Spleen (tissue), 11 donors: ENCODE results near the gene MTIF2. TPM values are rescaled to one million over a fixed set of nuclear protein-coding genes. Genes with fewer than 3 reads are reported as not detected.
"Not testable (repeated sequence)": the region's sequence is repeated elsewhere in the genome, so short reads cannot be mapped to it uniquely, and the experiment has no call there.

ENCODE experiments used
- DNase-seq: peaks from one replicate; pipeline ENCODE4 v3.0.0-alpha.2; 2020
- H3K27ac ChIP-seq, 8 donors: fragments of 200-600 bp; sonication (generic) in 7 of 8; 1 replicate in 4 of 8; 2 replicates in 4 of 8; pipeline versions ENCODE4 v1.5.0 to v1.8.0; 2016 to 2021; ENCODE audit warnings: inconsistent platforms in 4 of 8, mild to moderate bottlenecking in 4 of 8, moderate library complexity in 1 of 8
- H3K27me3 ChIP-seq, 7 donors: fragments of 200-600 bp; sonication (generic) in 6 of 7; replicated peaks in 1 of 7; 1 replicate in 4 of 7; 2 replicates in 3 of 7; pipeline versions ENCODE4 v1.5.0 to v1.8.0; 2016 to 2021; ENCODE audit warnings: inconsistent platforms in 3 of 7, mild to moderate bottlenecking in 1 of 7
- H3K36me3 ChIP-seq, 6 donors: fragments of 200-600 bp; sonication (generic) in 5 of 6; 1 replicate in 4 of 6; 2 replicates in 2 of 6; pipeline versions ENCODE4 v1.5.0 to v1.8.0; 2016 to 2021; ENCODE audit warnings: inconsistent platforms in 2 of 6
- H3K4me1 ChIP-seq, 6 donors: fragments of 200-600 bp; sonication (generic) in 5 of 6; 1 replicate in 3 of 6; 2 replicates in 3 of 6; pipeline versions ENCODE4 v1.5.0 to v1.8.0; 2016 to 2021; ENCODE audit warnings: inconsistent platforms in 3 of 6
- H3K4me3 ChIP-seq, 8 donors: fragments of 200-600 bp; sonication (generic) in 7 of 8; 1 replicate in 4 of 8; 2 replicates in 4 of 8; pipeline versions ENCODE4 v1.5.0 to v1.8.0; 2016 to 2021; ENCODE audit warnings: inconsistent platforms in 4 of 8, mild to moderate bottlenecking in 4 of 8, moderate library complexity in 2 of 8
- H3K9me3 ChIP-seq, 8 donors: fragments of 200-600 bp; sonication (generic) in 7 of 8; 1 replicate in 4 of 8; 2 replicates in 4 of 8; pipeline versions ENCODE4 v1.5.0 to v1.8.0; 2016 to 2021; ENCODE audit warnings: inconsistent platforms in 4 of 8
- CTCF ChIP-seq, 11 experiments: fragments of 200-600 bp in 7 of 11; fragments of 450-650 bp in 4 of 11; sonication (generic) in 4 of 11; IDR thresholded peaks in 8 of 11; conservative IDR thresholded peaks in 3 of 11; 1 replicate in 7 of 11; 2 replicates in 4 of 11; pipeline versions ENCODE4 v1.4.0 to v1.8.0; 2016 to 2021; ENCODE audit warnings: antibody characterized with exemption in 11 of 11, inconsistent platforms in 4 of 11, mild to moderate bottlenecking in 1 of 11
- POLR2A ChIP-seq, 3 donors: fragments of 450-650 bp; IDR thresholded peaks; one replicate each; pipeline ENCODE4 v1.5.1; 2017; ENCODE audit warnings: antibody characterized with exemption in 3 of 3, mild to moderate bottlenecking in 1 of 3
- POLR2AphosphoS5 ChIP-seq, 3 donors: sonication (generic); formaldehyde crosslinking; IDR thresholded peaks; one replicate each; pipeline ENCODE4 v1.5.1; 2017; ENCODE audit warnings: antibody characterized with exemption in 3 of 3
- WGBS, 5 donors: extraction: QIAGEN DNeasy Blood & Tissue Kit in 3 of 5; methylation state at CpG; one replicate each; pipeline versions ENCODE4 v1.1.5 to v1.1.7; 2013 to 2018; 5-methylcytosine and 5-hydroxymethylcytosine counted together
- intact Hi-C: fragments of 100-400 bp; cut with DNase I; formaldehyde crosslinking; loops from one replicate; pipeline ENCODE4 v1.15.0; 2023; ENCODE audit warnings: low total_unique reads
- polyA plus RNA-seq, 3 donors: library from polyadenylated mRNA; stranded (reverse); fragments of 200-250 nt; gene quantifications; one replicate each; pipeline ENCODE4 v1.2.1, GENCODE V29; 2013
- total RNA-seq, 7 donors: library from RNA; depleted of rRNA in 3 of 7; stranded (reverse); fragments of >200 nt in 3 of 7; fragmentation: NEBNext Ultra II Directional in 4 of 7; extraction: Animal tissue kit (Norgen Biotek cat#: 25700) in 4 of 7; gene quantifications; one replicate each; pipeline versions ENCODE4 v1.1.0 to v1.2.1, GENCODE V29; 2016 to 2021
- donor health status: healthy with polysubstance abuse.
- donor health status: DM: no; HTN: no; CAD: no; lungs with moderate emphysema.
- donor health status: DM: no; HTN: no; CAD: no.
- donor health status: Bipolar disorder and iron deficiency.
- donor health status: healthy.
- donor health status: DM: no; HTN: no; CAD: no.
- donor health status: DM: yes; HTN: yes; CAD: no.

The MTIF2 gene
- total and polyA plus RNA-seq, 10 donors = 18.4 to 28.5 (median 21.4) TPM

DNA sequence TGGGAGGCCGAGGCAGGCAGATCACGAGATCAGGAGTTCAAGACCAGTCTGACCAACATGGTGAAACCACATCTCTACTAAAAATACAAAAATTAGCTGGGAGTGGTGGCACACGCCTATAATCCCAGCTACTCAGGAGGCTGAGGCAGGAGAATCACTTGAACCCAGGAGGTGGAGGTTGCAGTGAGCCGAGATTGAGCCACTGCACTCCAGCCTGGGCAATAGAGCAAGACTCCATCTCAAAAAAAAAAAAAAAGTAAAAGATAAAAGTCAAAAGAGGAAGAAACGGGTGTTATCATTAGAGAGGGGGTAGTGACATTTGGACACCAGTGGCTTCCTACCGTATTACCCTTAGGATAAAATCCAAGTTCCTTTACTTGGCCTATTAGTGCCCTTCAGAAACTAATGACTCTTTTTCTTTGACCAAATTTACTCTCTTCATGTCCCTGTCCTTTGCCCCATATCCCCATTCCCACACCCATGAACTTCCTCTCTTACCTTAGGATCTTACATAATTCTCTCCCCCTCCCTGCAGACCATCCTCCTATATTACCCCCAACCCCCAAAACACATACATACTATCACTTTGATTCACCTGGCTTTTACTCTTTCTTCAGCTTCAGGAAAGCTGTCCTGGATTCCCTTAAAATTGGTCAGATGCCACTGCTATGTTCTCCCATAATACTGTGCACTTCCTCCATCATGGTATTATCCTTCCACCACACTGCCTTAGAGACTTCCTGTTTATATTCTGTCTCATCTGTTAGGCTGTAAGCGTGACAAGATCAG lies 41.4 kb downstream of the MTIF2 start:
- Histone ChIP-seq H3K27ac (peak overlapping the region; percentile 4 to 89 (median 62)), H3K4me3 (peak overlapping the region in 2 of 8 donors; percentile 2 to 36), H3K4me1 (peaks cover 12 to 71% (median 47%) of the 10 kb centered on the region in 6 donors)
- intact Hi-C loops, H3K9me3 ChIP-seq, DNase-seq, H3K27me3 ChIP-seq, H3K36me3 ChIP-seq: not testable (repeated sequence)
- 57 to 70% (median 67%) methylated on average over 7 of the region's 7 CpGs for WGBS, 5 donors
- TF ChIP-seq POLR2AphosphoS5 (IDR thresholded peaks at IDR 0.05) = peak in 1 of 3 donors; percentile 29

DNA sequence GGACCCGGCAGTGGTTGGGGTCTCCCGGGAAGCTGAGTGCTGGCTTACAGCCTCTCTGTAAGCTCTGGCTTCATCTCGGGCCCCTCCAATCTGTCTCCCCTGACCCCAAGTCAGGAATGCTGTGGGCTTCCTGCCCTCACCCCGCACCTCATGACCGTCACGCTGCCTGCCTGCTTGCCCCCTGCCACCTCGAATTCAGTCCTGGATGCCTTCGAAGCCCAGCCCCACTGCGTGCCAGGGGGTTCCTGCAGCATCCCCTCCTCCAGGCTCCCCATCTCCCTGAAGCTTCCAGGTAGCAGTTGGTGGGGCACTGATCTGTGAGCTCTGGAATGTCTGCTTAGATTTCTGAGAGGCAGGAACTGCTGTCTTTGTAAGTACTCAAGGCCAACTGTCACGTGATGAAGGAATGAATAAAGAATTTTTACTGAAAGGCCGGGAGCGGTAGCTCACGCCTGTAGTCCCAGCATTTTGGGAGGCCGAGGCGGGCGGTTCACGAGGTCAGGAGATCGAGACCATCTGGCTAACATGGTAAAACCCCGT lies 43.5 kb downstream of the MTIF2 start:
- 82 to 95% (median 89%) methylated on average over 18 to 19 of the region's 19 CpGs for WGBS, 5 donors
- H3K9me3 ChIP-seq = no peaks in the 10 kb centered on the region
- no peak overlapping the region for H3K4me3 ChIP-seq
- intact Hi-C loops = no loop called here
- peaks cover 8 to 67% (median 38%) of the 10 kb centered on the region in 6 donors for H3K4me1 ChIP-seq
- DNase-seq = no peak
- peak overlapping the region in 3 of 8 donors; percentile 95 to 96 (median 96) for H3K27ac ChIP-seq
- TF ChIP-seq CTCF (IDR thresholded peaks at IDR 0.05 in 8 of 11, conservative IDR thresholded peaks at IDR 0.05 in 3 of 11) = no peak
- TF ChIP-seq POLR2A (IDR thresholded peaks at IDR 0.05) = no peak
- no peak for TF ChIP-seq POLR2AphosphoS5 (IDR thresholded peaks at IDR 0.05)
- no peaks in the 10 kb centered on the region for H3K36me3 ChIP-seq
- no peaks in the 10 kb centered on the region for H3K27me3 ChIP-seq

- DNase-seq = peak; percentile 77
- Histone ChIP-seq H3K27me3 (no peaks in the 10 kb centered on the region), H3K4me3 (no peak overlapping the region), H3K36me3 (no peaks in the 10 kb centered on the region), H3K27ac (peak overlapping the region in 4 of 8 donors; percentile 94 to 96 (median 96)), H3K4me1 (peaks cover 8 to 62% (median 37%) of the 10 kb centered on the region in 6 donors), H3K9me3 (no peaks in the 10 kb centered on the region)
- no peak for TF ChIP-seq POLR2AphosphoS5 (IDR thresholded peaks at IDR 0.05)
- TF ChIP-seq POLR2A (IDR thresholded peaks at IDR 0.05) = no peak
- TF ChIP-seq CTCF (IDR thresholded peaks at IDR 0.05 in 8 of 11, conservative IDR thresholded peaks at IDR 0.05 in 3 of 11) = no peak
- WGBS, 5 donors = 77 to 87% (median 86%) methylated on average over 14 to 19 of the region's 19 CpGs
- intact Hi-C loops = no loop called here
Measured at GRCh38 chr2:55224761-55225261, 44.2 kb downstream of the MTIF2 start.

DNA sequence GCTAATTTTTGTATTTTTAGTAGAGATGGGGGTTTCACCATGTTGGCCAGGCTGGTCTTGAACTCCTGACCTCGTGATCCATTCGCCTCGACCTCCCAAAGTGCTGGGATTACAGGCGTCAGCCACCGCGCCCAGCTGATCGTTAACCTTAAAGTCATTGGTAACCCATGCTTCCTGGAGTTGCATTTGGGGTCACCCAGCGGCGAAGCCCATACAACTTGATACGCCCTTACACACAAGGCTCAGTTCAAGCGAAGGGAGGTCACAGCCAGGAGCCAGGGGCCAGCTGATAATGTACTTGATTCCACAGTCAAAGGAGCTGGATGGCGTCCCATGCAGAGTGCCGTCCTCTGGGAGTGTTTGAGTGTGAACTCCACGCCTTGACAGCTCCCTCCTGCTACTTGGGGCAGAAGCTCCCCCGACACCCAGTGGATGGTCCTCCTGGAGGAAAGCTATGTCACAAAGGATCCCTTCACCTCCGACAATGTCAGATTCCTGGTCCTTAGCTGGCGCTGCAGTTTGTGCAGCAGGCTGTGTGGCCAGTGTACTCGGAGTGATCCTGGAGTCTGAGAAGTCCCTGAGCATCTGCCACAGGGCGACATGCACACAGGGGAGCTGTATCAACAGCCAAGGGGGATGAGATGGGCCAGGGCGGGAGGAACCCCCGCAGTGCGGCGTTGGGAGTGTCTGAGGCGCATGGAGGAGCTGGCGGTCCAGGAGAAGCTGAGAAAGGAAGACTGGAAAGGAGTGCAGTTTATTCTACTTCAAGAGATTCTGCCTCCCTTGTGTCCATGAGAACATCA lies 44.9 kb downstream of the MTIF2 start:
- Histone ChIP-seq H3K9me3 (no peaks in the 10 kb centered on the region), H3K4me1 (peaks cover 8 to 58% (median 37%) of the 10 kb centered on the region in 6 donors), H3K4me3 (peak overlapping the region; percentile 48 to 76 (median 58)), H3K27me3 (no peaks in the 10 kb centered on the region), H3K36me3 (no peaks in the 10 kb centered on the region), H3K27ac (peak overlapping the region; percentile 91 to 99 (median 96))
- TF ChIP-seq POLR2A (IDR thresholded peaks at IDR 0.05) = no peak
- TF ChIP-seq POLR2AphosphoS5 (IDR thresholded peaks at IDR 0.05) = no peak
- 86 to 91% (median 89%) methylated on average over 13 to 25 of the region's 25 CpGs for WGBS, 5 donors
- peak; percentile 79 for DNase-seq
- intact Hi-C loops = no loop called here
